GM19455 (cell line): Measurements from ENCODE around the gene NTM.

ENCODE experiments used
- ATAC-seq: cut with Tn5 transposase; IDR thresholded peaks from one replicate; pipeline ENCODE4 v1.9.1; 2021; ENCODE audit not compliant: unreplicated experiment

The NTM gene

DNA sequence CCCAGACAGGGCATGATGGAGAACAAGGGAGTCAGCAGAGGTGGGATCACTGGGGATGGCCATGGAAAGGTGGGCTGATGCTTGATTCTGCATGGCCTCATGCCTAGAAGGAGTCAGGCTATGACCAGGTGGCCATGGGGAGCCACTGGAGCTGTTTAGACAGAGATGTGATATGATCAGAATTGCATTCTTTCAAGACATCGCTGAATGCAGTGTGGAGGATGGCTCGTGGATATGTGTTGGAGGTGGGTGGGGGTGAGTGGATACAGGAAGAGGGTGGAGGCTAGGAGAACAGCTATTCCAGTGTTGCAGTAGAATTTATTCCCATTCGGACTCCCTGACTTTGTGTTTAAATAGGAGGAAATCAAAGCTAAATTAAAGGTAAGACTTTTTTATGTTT is 841.1 kb downstream of the NTM start:
- ATAC-seq, result no peak

DNA sequence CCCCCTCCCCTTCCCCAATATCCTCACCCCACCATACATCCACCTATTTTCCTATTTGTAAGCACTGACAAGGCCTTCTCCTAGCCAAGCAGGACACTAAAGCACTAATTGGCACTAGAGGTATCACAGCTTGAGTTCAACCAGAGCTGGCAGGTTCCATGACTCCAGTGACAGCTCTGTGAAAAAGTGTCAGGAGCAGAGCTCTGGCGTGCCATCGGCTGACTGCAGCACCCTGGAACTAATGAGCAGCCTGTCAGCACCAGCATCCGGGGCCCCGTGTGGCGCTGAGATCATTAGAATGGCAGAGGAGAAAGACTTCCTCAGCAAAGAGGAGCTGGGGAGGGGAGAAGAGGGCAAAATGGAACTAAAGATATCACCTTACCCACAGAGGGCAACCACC is 847.4 kb downstream of the NTM start:
- no peak for ATAC-seq

DNA sequence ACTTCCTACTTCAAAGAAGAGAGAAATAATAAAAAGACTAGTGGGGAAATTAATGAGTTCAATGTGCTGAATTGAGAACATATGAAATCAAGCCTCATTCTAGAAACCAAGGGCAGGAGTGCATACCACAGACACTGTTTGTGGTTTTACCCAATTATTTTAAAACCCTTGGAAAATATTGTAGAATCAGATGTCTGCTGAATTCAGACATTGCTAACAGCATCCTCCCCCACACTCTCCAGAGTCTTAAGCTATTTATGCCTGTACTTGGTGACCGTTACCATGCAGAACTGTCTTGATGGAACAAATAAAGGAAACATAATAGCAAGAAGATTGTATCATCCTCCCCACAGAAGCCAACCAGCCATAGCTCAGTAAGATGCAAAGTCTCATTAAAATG is 850.1 kb downstream of the NTM start:
- no peak for ATAC-seq

DNA sequence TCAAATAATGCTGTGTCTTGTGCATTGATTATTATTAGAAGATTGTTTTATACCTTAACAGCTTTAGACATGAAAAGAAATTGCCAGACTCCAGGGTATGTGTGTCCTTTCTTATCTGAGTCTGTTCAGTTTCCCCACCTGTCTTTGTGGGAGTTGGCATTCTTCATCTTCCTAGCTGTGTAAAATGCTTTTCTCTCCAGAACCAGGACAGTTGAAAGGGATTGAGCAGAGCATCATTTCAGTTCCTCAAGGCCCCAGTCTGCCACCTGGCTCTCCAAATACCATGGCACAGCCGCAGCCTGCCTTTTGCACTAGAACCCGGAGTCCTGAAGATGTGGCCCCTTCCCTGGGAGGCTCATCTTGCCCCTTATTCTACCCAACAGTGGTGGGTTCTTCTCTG is 851.9 kb downstream of the NTM start:
- ATAC-seq, result no peak

DNA sequence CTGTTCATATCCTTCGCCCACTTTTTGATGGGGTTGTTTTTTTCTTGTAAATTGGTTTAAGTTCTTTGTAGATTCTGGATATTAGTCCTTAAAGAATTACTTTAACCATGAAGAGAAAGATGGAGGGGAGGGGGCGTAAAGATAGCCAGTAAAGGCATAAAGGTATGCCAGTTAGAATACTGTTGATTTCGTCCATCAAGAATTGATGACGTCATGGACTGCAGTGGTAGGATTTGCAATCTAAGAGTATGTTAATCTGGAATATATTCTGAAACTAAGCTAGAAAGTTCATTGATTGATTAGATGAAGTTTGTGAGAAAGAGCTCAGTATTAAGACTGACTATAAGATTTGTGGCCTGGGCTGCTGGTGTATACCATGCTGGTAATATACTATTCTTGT is 856.1 kb downstream of the NTM start:
- ATAC-seq, result no peak

DNA sequence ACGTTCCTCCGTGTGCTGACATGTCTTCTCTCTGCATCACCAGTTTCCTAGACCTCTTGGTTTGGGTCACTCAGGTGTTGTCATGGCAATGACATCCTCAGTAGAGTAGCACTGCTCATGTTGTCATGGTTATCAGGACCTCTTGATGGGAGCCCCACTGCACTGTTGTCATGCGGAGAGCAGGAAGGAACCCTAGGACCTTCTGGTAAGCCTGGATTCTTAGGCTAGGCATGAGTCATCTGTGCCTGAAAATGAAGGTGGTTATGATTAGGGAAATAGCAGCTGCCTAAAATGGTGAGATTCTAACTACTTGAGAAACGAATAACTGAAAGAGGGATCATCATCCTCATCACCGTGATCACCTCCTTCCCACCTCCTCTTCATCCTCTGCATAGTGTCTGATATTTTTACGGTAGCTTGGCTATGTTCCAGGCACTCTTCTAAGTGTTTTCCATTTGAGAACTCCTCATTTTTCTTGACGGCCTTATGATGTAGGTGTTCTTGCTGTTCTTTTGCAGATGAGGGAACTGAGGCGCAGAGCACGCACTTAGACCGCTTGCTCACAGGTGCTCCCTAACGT is 858.4 kb downstream of the NTM start:
- no peak for ATAC-seq

DNA sequence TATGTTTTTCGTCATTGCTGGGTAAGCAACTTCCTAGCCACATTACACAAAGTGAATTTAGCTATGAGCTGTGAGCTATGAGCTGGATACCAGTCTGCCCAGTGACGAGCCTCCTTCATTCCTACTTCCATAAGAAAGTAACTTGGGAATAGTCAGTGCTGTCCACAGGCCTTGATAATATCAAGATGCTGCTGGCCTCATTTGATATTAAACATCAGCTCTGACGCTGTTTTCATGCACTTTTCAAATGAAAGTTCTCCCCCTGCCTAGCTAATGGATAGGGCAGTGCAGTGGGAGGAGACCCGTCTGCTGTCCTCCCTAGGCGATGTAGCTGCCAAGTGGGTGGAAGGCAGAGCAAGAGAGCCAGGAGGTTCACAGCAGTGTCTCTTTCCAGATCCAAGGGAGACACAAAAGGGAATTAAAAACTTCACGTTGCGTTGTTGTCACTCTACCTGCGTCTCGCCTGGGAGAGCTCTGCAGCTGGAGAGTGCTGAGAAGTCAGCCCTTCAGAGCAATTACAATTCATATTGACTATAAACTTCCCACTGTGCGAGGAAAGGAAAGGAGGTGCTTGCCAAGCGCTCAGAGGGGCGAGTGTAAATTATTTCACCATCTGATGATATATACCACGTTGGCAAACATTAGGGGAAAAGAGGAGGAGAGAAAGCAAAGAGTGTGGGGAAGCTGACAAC is 861.4 kb downstream of the NTM start:
- ATAC-seq, result no peak

DNA sequence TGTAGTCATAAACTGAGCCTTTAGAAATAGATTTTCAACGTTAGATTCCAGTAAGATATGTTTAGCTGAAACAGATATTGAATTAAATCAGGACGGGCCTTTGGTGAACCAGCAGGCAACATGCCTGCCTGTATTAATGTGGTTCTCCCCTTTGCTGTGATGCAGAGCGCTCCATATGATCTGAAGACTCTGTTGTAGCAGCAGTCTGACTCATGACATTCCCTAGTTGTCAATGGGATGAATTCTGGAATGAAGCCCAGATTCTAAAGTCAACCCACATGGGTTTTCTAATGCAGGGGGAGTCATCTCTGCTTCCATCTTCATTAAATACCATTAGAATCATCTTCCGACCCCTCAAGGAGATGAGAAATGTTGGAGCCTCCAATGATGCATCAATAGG is 864.5 kb downstream of the NTM start:
- ATAC-seq, result no peak

DNA sequence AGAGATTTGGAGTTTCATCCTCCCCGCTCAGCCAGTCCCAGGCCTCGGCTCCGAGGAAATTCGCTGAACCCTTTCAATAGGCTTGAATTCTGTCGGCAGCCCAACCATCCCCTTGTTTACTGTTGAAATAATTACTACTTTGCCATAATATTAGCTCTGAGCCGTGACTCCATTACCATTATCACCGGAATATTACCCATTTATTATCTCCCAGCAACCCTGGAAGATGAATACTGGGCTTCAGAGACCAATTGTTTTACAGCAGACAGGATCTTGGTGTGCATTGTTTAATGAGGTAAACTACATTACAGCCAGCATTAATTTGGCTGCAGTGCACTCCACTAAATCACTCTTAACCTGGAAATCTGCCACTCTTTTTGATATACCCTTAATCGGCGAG is 867.4 kb downstream of the NTM start:
- no peak for ATAC-seq

DNA sequence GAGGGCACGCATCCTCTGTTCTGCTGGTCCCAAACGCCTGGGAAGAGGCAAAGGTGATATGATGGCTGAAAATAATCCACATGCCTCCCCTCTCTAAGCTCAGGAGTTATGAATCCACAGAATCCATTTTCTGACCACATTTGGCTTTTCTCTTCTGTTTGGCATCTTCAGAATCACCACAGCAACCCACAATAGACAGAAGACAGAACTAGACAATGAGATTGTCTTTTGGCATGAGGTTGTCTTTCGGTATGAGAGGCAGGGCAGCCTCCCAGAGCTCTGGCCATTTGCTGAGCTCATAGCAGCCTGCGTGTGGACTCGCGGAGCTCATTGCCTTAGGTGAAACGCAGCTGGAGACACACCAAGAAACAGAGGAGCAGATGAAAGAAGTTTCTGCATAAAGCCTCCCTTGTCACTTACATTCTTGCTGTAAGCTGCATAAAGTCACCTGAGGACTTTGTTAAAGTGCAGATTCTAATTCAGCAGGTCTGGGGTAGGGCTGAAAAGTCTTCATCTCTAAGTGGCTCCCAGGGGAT is 868.0 kb downstream of the NTM start:
- no peak for ATAC-seq

DNA sequence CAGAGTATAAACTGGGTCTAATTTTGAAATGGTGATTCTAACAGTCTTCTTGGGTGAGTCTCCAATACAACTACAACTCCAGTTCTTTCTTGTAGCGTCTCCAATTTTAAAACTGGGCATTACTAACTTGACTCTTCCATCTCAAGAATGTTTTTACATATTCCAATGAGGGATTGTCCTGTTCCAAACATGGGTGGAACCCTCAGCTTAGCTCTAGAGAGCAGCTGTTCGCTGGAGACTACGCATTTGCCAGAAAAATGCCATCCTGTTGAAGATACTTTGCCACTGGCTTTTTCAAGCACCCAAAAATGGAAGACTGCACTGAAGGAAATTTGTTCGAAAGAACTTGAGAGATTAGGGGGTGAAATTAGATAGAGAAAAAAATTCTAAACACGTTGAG is 870.0 kb downstream of the NTM start:
- ATAC-seq, result no peak

DNA sequence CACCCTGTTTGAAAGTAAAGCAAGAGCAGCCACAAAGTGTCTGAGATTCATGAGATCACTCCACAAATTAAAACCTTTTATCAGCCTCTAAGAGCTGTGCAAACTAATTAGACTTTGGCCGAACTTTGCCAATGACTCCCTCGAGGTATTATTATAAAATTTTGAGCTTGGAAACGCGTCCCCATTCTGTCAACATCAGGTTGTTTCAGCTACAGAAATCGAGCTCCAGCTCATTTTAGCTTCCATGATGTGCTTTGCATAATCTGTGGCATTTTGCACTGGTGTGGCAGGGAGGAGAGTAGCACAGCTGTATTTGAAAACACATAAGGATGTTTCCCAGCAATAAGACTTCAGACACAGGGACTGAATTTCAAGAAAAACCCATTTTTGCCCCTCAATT is 872.2 kb downstream of the NTM start:
- no peak for ATAC-seq

DNA sequence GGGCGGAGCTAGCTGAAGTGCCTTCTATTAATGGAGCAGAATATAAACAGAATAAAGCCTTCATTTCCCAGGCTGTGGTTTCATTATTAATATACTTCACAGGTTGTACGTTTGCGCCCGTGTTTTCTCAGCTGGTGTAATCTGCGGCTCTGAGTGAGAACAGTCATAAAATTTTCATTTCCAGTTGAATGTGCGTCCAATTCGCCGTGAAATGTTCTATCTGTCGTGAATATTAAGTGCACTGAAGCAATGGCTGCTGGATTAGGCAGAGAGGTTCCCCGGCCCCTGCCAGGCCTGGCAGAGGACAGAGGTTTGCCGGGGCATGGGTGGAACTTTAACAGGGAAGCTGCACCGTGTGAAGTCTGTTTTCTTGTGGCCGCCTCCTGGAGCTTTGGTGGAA is 874.4 kb downstream of the NTM start:
- no peak for ATAC-seq

DNA sequence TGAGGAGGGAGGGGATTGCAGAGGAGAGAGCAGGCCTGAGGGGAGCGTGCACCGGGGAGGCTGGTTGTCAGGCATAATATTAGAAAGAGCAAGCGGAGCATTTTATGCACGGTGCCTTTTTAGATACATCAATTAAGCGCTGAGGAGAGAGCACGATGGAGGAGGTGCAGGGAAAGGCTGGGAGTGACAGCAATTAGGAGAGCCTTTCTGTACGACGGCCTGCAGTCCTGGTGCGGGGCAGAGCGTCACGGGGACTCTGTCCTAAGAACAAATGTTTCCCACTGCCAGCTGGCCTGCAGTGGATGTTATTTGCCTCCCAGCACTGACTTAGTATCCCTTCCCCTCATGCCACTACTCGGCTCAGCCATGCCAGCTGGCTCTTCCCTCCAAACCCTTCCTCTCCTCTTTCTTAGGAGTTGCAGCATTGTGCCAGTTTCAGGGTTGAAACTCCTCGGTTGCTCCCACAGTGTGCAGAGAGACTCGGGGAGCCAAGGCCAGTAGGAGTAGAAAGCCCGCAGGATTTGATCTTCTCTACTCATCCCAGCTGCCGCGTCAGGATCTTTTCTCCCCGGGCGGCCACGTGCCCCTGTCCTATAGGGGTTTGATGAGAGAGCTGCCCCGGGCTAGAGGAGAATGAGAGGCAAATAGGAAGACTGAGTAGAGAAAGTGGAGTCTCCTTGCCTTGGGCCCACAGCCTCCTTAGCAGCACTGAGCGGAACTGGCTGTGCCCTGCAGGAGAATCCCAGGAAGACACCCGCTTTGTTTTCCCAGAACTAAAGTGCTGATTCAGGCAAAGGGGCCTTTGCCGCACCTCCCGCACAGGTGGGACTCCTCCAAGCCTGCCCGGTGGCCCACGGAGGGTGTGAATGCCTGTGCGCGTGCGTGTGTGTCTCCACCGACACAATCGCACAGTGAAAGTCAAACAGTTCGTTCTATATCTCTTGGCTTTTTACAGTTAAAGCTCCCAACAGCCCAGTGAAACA is 875.3 kb downstream of the NTM start:
- ATAC-seq, result no peak

DNA sequence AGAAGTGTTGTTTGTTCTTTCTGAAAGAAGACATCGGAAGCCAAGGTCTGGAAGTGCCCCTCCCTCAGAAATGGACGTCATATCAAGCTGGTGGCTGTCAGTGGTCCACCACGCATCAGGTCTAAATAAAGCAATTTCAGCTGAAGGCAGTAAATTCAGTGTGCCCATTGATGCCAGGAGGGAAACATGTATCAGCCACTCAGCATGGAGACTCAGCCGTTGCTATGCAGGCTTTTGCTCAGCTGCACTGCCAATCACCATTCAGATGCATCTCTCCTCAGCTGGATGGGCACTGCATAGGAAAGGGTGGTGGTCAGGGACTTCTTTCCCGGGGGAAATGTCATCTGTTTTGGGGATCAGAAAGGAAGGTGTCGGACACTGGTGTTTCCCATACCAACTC is 878.2 kb downstream of the NTM start:
- ATAC-seq, result no peak

DNA sequence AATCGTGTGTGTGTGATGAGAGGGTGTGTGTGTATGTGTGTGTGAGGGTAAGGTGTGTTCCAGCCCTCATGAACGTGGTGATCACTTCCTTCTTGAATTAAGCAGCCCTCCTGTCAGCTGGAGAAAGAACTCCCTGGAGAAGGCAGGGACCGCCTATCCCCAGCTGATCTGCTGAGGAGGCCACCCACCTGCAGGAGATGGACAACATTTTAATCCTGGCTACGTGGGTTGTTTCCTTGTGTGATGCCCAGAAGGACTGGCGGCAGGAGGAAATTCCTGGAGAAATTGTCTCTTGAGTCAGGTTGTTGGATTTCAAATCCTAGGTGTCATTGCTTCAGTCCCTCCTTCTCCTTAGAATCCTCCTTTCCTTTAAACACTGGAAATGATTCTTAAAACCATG is 878.8 kb downstream of the NTM start:
- ATAC-seq, result no peak

DNA sequence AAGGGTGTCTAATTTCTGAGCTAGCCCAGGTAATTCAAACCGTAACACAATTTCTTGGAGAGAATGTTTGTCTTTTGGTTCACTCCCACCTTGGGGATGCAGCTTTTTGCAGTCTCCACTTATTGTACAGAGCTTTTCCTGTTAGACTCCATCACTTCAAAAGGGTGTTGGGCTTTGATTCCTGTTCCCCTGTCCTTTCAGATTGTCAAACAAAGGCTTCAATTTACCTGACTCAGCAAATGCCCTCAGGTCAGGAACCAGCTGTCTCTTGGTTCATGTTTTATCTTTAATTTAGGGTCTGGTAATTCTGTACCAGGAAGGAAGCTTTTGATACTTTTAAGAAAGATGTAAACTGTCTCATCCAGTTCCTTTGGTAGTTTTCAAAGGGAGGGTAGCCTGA is 880.6 kb downstream of the NTM start:
- ATAC-seq, result no peak

DNA sequence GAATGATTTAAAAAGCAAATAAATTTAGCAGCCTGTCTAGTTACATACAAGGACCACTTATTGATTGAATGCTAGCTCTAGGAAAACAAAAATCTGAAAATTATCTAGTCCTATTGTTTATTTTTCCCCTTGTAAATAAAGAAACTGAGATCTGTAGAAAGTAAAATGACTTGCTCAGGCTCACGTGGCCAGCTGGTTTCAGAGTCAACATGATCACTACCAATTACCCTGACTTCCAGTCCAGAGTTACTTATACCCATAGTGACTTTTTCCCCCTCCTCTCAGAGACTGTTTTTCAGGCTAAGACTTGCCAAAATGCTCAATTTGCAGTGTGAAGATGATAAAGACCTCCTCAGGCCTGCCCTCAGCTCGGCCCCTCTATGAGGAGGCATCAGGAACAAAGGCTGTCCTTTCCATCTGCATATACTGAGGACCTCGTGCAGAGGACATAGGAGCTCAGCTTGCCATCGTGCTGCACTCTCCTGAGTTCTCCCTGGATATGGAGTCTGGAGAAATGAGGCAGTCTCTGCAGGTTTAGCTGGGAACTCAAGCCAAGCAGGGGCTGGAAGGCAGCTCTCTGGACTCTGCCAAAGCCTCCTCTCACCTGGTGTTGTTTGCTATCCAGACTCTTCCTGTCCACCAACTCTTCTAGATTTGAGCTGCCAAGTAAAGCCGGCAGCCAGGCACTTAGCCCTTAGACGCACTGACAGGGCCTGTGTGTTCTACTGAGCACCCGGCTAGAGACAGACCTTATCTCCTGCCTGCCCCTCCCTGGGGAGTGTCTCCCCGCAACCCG is 883.3 kb downstream of the NTM start:
- ATAC-seq, result no peak

DNA sequence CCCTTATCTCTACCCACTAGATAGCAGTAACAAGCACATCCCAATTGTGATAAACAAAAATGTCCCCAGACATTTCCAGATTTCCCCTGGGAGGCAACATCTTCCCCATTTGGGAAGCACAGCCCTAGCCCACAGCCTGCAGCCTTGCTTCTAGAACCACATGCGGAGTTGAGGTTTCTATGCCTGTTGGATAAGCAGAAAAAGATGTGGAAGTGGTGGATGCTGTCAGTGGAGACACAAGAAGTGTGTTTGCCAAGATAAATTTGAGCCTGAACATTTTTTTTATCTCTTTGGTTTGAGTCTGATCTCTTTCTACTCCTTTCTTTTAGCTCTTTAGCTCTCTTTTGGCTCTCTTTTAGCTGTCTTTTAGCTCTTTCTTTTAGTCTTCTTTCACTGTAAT is 884.5 kb downstream of the NTM start:
- ATAC-seq, result no peak

DNA sequence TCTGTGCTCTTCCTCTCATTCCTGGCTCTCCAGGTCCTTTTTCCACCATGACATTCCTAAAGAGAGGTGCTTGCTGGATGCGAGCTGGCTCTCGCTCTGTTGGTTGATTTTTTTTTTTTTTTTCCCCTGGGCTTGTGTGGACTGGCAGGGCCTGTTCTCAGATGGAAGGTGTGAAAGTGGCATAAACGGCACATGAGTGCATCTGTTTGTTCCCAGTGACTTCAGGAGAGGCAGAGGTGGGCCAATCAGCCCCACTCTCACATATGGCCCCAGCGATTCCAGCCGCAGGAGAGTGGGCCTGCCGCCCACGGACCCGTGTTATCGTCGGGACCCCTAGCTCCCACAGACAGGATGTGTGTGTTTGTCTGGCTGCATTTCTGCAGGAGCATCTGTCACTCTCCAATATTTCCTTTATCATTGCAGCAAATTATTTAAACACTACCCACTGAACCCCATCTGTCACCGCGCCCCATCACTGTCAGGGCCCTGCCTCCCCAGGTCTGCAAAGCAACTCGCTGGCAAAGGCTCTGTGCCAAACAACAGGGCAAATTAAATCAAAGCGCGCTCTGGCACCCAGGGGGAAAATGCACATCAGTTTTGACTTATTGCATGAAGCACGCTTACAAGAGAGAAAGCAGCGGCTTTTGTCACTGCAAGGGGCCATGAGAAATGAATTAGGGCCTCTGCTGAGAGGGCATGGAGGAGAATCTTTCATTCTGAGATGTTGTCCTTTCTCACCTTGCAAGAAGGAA is 886.3 kb downstream of the NTM start:
- no peak for ATAC-seq
